OCI-LY3 (cell line): Measurements from ENCODE around the gene KIT.

ENCODE experiments used
- H2AFZ ChIP-seq: fragments of 200-600, 300-600 bp; shearing (Covaris generic); 2 replicates; pipeline ENCODE4 v1.6.0; 2014; ENCODE audit warnings: antibody characterized with exemption, low read depth, low read length
- H3K27ac ChIP-seq: fragments of 200-600, 300-600 bp; sonication (generic); 2 replicates; pipeline ENCODE4 v1.5.1; 2014; ENCODE audit warnings: mild to moderate bottlenecking, low read length, moderate library complexity, mixed read lengths
- H3K27me3 ChIP-seq: fragments of 200-600, 300-600 bp; sonication (generic); 2 replicates; pipeline ENCODE4 v1.6.1; 2014; ENCODE audit warnings: low read depth, low read length, mixed read lengths
- H3K36me3 ChIP-seq: fragments of 200-600, 300-600 bp; sonication (generic); replicated peaks from 2 replicates; pipeline ENCODE3; 2014; ENCODE audit warnings: low read depth, low read length, mixed read lengths
- H3K4me1 ChIP-seq: fragments of 300-600, 200-600 bp; sonication (generic); 2 replicates; pipeline ENCODE4 v1.6.1; 2014; ENCODE audit warnings: low read length, mixed read lengths
- H3K4me2 ChIP-seq: fragments of 200-600, 300-600 bp; sonication (generic); 2 replicates; pipeline ENCODE4 v1.6.1; 2014; ENCODE audit warnings: low read length, mixed read lengths
- H3K4me3 ChIP-seq: fragments of 300-600, 200-600 bp; sonication (generic); 2 replicates; pipeline ENCODE4 v1.5.1; 2014; ENCODE audit warnings: antibody characterized with exemption, mild to moderate bottlenecking, low read length, moderate library complexity
- H3K79me2 ChIP-seq: fragments of 300-600, 200-600 bp; shearing (Covaris generic); 2 replicates; pipeline ENCODE4 v1.6.1; 2014; ENCODE audit warnings: mild to moderate bottlenecking, low read length, mixed read lengths
- H3K9ac ChIP-seq: fragments of 300-600, 200-600 bp; shearing (Covaris generic); 2 replicates; pipeline ENCODE4 v1.6.0; 2014; ENCODE audit warnings: mild to moderate bottlenecking, low read length, moderate library complexity
- H3K9me3 ChIP-seq: fragments of 200-600, 300-600 bp; shearing (Covaris generic); 2 replicates; pipeline ENCODE4 v1.6.1; 2014; ENCODE audit warnings: low read length, mixed read lengths; ENCODE audit not compliant: insufficient read depth
- H4K20me1 ChIP-seq: fragments of 200-600, 300-600 bp; sonication (generic); 2 replicates; pipeline ENCODE4 v1.6.1; 2016; ENCODE audit warnings: low read length, mixed read lengths; ENCODE audit not compliant: insufficient read depth
- EZH2phosphoT487 ChIP-seq: fragments of 200-600 bp; shearing (Covaris generic); IDR thresholded peaks from 2 replicates; pipeline ENCODE4 v1.6.1; 2018; ENCODE audit warnings: antibody characterized with exemption, mixed run types, low read depth
- TF ChIP-seq, protein P1 (sequence below): fragments of 200-600, 300-600 bp; sonication (generic); IDR thresholded peaks from 2 replicates; pipeline ENCODE4 v1.5.1; 2014; ENCODE audit warnings: antibody characterized with exemption, low read length, low read depth

KIT gene

DNA sequence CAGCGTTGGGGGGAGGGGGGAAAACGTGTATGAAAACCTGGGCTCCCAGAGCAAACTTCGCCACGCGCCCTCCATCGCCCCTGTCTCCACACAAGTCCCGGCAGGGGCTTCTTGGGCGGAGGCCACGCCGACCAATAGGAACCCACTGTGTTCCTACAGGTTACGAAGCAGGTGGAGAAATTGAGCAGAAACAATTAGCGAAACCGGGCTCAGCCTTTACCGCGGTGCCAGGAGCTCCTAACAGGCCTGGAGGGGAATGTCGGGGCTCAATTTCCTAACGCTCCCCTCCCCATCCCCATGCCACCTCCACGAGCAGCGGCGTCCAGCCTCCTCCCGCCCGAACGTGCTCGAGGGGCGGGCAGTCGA lies 589 bp upstream of the KIT start:
- no peaks in the 10 kb centered on the region for H3K27me3 ChIP-seq
- no peak overlapping the region for H3K9ac ChIP-seq
- H3K4me2 ChIP-seq: no peak overlapping the region
- H4K20me1 ChIP-seq: no peaks in the 10 kb centered on the region
- TF ChIP-seq, protein P1, sequence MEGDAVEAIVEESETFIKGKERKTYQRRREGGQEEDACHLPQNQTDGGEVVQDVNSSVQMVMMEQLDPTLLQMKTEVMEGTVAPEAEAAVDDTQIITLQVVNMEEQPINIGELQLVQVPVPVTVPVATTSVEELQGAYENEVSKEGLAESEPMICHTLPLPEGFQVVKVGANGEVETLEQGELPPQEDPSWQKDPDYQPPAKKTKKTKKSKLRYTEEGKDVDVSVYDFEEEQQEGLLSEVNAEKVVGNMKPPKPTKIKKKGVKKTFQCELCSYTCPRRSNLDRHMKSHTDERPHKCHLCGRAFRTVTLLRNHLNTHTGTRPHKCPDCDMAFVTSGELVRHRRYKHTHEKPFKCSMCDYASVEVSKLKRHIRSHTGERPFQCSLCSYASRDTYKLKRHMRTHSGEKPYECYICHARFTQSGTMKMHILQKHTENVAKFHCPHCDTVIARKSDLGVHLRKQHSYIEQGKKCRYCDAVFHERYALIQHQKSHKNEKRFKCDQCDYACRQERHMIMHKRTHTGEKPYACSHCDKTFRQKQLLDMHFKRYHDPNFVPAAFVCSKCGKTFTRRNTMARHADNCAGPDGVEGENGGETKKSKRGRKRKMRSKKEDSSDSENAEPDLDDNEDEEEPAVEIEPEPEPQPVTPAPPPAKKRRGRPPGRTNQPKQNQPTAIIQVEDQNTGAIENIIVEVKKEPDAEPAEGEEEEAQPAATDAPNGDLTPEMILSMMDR: no peak
- TF ChIP-seq EZH2phosphoT487: no peak
- no peaks in the 10 kb centered on the region for H3K79me2 ChIP-seq
- H3K9me3 ChIP-seq: no peaks in the 10 kb centered on the region
- no peaks in the 10 kb centered on the region for H3K36me3 ChIP-seq
- no peak overlapping the region for H3K4me3 ChIP-seq
- no peaks in the 10 kb centered on the region for H3K4me1 ChIP-seq
- H2AFZ ChIP-seq: no peak overlapping the region
- no peak overlapping the region for H3K27ac ChIP-seq

DNA sequence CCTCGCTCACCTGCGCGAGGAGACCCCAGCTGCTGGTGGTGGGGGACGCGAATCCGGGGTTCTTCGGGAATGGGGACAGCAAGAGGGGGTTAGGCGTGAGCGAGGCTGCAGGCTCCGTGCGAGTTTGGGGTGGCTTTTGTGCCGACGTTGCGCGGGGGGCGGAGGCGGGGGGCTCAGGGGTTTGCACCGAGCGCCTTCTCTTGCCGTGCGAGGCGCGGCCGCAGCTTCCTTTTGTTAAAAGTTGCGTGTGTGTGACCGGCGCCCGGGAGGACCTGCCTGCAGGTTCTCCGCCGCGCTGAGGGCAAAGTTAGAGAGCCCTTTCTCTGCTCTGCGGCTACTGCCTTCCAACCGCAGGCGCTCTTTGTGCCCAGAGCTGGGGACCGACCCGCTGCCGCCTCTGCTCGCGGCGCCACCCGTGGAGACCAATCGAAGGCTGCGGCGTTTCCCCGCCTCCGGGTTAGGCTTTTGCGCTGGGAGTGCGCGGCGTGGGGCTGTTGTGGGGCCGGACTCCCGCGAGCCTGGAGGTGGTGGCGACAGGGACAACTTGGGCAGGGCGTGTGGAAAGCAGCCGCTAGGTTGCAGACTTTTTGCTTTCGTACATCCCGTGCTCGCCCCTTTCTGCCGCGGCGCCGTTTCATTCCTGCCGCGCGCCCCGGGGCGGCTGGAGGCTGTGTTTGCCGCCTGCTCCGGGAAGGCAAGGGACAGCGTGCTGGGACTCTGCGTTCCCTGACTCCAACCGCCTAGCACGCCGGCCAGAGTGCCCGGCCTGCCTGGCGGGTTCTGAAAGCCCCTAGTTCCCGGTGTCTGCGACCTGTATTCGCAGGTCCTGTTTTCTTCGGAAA lies 716 bp downstream of the KIT start:
- no peak overlapping the region for H2AFZ ChIP-seq

DNA sequence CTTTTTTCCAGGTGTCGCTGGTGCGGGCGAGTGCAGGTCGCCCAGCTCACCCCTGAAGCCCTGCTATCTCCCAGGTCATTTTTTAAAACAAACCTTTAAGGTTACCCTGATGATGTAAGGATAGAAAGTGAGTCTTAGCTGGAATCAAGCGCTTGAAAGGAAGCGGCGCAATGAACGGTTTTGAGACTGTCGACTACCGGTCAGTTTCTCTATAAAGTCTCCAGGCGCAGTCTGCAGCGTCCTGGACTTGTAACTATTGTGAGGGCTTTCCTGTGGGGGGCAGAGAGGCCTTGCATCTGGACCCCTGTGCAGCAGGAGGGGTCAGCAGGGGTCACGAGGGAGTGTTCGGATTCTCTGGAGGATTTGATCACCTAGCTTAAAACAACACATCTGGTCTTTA lies 1.6 kb downstream of the KIT start:
- no peak overlapping the region for H3K4me2 ChIP-seq
- H3K4me3 ChIP-seq: no peak overlapping the region
- no peaks in the 10 kb centered on the region for H3K9me3 ChIP-seq
- H3K4me1 ChIP-seq: no peaks in the 10 kb centered on the region
- no peak overlapping the region for H3K27ac ChIP-seq
- no peak overlapping the region for H3K9ac ChIP-seq
- no peaks in the 10 kb centered on the region for H3K27me3 ChIP-seq
- no peaks in the 10 kb centered on the region for H3K36me3 ChIP-seq
- TF ChIP-seq, protein P1: no peak
- no peak for TF ChIP-seq EZH2phosphoT487
- H3K79me2 ChIP-seq: no peaks in the 10 kb centered on the region
- no peaks in the 10 kb centered on the region for H4K20me1 ChIP-seq
- no peak overlapping the region for H2AFZ ChIP-seq

More for the DNA sequence above, 716 bp downstream of the KIT start:
- Histone ChIP-seq H4K20me1 (no peaks in the 10 kb centered on the region), H3K27ac (no peak overlapping the region), H3K4me2 (no peak overlapping the region), H3K9me3 (no peaks in the 10 kb centered on the region), H3K79me2 (no peaks in the 10 kb centered on the region), H3K9ac (no peak overlapping the region), H3K4me1 (no peaks in the 10 kb centered on the region), H3K27me3 (no peaks in the 10 kb centered on the region), H3K4me3 (no peak overlapping the region), H3K36me3 (no peaks in the 10 kb centered on the region)
- TF ChIP-seq EZH2phosphoT487: no peak
- TF ChIP-seq, protein P1: no peak

DNA sequence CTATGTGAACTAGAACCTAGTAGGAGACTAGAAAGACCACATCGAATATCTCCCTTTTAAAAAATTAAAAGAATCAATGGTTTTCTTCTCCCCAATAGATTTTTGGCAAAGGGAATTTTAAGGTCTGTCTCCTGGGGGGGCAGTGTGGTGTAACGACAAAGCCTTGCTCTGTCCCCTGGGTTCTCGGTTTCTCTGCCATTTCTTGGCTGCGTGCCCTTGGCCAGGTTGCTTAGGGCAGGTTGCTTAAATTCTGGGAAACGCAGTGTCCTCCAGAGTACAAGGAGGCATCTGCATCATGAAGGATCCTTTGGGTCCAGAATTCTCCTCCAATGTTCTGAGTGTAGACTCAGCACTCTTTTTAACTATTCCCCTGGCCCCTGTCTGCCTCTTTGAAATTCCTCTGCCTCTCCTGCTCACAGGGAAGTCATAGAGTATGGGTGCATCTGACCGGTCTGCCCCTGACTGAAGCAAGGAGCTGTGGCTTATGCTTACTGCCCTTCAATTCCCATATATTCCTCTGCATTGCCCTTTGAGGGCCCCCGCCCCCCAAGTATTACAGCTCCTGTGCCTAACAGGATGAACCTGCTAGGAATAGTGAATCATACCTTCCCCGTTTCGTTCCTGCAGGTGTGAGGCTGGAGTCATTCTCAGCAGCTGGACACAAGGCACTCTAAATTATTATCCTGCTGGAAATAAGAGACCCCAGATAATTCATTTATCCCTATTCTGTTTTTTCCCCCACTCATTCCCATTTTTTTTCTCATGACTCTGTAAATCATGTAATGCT lies 2.2 kb downstream of the KIT start:
- no peaks in the 10 kb centered on the region for H3K27me3 ChIP-seq

More for the DNA sequence above, 2.2 kb downstream of the KIT start:
- Histone ChIP-seq H3K79me2 (no peaks in the 10 kb centered on the region), H3K36me3 (no peaks in the 10 kb centered on the region), H2AFZ (no peak overlapping the region), H3K4me2 (no peak overlapping the region), H3K9ac (no peak overlapping the region), H3K27ac (no peak overlapping the region), H4K20me1 (no peaks in the 10 kb centered on the region), H3K4me1 (no peaks in the 10 kb centered on the region), H3K4me3 (no peak overlapping the region), H3K9me3 (no peaks in the 10 kb centered on the region)
- TF ChIP-seq, protein P1: no peak
- no peak for TF ChIP-seq EZH2phosphoT487
